GM18519 (cell line): ENCODE data around the gene R3HCC1L.
"Not testable (repeated sequence)": the region's sequence is repeated elsewhere in the genome, so short reads cannot be mapped to it uniquely, and the experiment has no call there.

Experiments
- ATAC-seq: cut with Tn5 transposase; IDR thresholded peaks from one replicate; pipeline ENCODE4 v1.9.1; 2021; ENCODE audit warnings: mild to moderate bottlenecking, moderate library complexity; ENCODE audit not compliant: unreplicated experiment, low FRiP score

Gene R3HCC1L

DNA sequence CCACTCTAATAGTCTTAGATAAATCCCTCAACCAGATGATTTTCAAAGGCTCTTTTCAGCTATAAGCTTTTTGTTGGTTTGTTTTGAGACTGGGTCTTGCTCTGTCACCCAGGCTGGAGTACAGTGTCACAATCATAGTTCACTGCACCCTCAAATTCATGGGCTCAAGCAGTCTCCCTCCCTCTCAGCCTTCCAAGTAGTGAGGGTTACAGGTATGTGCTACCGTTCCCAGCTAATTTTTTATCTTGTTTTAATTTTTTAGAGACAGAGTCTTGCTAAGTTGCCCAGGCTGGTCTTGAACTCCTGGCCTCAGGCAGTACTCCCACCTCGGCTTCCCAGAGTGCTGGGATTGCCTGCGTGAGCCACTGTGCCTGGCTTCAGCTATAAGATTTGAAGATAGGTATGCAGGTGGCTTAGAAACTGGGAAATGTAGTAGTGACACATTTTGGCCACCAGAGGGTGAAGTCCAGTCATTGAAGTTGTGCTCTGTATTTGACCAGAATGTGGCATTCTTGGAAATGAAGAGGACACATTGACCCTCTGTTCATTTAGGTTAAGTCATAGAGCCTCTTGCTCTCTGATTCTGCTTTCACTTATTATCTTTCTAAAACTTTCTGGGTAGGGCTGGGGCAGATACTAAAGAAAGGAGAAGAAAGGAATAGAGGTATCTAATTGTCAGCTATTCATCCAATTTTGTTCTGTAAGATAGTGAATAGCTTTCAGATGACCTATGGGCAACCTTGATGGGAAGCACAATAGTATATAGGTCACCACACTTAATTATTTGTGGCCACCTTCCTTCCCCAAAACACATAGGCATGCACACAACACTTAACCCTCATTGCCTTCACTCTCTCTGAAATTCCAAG lies 36.0 kb downstream of the R3HCC1L start:
- no peak for ATAC-seq

DNA sequence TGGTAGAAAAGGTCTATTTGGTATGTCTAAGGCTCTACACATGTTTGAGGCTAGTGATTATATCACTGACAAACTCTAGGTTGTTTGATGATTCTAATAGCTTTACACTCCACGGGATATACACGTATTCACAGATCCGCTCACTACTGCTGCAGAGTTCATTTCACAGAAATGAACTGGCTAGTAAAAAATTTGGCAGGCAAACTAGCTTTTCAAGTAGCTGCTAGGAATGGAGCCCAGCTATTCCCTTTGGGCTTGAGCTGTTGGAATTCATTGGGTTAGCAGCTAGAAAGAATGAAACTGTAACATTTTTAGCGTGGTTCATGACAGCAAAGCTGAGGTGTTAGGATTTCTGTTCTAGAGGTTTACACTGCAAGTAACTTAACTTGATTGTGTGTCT lies 37.6 kb downstream of the R3HCC1L start:
- ATAC-seq: no peak

DNA sequence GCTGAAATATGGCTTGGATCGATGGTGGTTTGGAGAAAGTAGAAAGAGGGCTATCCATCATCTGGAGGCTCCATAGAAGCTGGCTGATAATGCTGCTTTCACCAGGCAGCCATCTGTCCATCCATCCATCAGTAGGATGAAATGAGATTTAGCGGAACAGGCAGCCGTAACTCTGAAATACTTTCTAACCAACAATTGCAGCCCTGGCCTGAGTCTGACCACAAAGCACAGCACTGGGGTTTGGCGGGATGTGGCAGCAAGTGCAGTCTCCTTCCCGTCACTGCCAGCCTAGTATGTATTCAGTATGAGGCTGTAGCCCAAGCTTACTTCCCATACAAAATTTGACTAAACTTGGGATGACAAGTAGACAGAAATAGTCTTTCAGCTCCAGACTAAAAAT lies 38.0 kb downstream of the R3HCC1L start:
- no peak for ATAC-seq

DNA sequence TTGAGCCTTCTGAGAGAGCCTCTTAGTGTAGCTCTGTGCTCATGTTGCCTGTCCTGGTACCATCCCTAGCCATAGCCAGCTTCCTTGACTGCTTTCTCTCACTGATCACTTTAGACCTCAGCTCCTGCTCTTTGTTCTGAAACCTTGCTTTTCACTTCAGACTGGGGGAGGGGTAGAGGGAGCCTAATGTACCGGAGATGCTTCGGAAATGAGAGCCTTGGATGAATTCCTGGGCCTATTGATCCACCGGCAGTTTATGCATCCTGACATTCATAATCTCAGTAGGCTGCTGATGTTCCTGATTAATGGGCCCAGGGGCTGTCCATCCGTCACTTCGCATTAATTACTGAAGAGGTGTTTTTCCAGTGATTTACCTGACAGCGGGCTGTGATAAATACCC lies 38.8 kb downstream of the R3HCC1L start:
- no peak for ATAC-seq

DNA sequence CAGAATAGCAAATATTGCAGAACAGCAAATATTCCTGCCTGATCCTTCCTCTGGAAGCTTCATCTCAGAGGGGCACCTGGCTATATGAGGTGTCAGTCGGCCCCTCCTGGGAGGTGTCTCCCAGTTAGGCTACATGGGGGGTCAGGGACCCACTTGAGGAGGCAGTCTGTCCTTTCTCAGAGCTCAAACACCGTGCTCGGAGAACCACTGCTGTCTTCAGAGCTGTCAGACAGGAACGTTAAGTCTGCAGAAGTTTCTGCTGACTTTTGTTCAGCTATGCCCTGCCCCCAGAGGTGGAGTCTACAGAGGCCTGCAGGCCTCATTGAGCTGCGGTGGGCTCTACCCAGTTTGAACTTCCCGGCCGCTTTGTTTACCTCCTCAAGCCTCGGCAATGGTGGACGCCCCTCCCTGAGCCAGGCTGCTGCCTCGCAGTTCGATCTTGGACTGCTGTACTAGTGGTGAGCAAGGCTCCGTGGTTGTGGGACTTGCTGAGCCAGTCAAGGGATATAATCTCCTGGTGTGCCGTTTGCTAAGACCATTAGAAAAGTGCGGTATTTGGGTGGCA lies 48.0 kb downstream of the R3HCC1L start:
- not testable (repeated sequence) for ATAC-seq

DNA sequence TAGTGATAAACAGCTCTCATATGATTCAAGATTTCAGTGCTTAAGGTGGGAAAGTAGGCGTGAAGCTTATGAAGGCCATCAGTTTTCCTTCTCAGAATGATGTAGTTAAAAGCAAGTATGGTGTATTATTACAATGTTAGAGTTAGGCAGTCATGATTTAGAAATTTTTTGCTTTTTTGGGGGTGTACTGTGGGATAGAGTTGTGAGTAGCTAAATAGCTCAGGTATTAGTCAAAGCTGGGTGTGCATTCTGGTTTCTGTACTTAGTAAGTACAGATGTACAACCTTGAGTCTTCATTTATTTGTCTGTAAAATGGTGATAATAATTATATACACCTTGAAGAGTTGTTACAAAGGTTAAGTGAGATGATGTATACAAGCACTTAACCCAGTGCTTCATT lies 52.2 kb downstream of the R3HCC1L start:
- no peak for ATAC-seq

- not testable (repeated sequence) for ATAC-seq
These were observed 56.3 kb downstream of the R3HCC1L start for GRCh38 chr10:98190773-98191172.

DNA sequence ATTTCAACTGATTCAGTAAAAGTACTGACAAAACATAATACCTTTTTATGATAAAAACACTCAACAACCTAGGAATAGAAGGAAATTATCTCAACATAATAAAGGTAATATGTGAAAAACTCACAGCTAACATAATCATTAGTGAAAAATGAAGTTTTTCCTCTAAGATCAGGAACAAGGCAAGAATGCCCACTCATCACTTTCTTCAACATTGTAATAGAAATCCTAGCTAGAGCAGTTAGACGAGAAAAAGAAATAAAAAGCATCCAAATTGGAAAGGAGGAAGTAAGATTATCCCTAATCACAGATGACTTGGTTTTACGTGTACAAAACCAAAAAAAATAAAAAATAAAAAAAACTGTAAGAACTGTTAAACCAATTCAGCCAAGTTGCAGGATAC lies 58.6 kb downstream of the R3HCC1L start:
- ATAC-seq: no peak

- ATAC-seq: no peak
These were observed 60.2 kb downstream of the R3HCC1L start for GRCh38 chr10:98194633-98195032.

GRCh38 chr10:98195120-98195519 lies 60.7 kb downstream of the R3HCC1L start:
- ATAC-seq: peak; percentile 65

- no peak for ATAC-seq
These were observed 62.5 kb downstream of the R3HCC1L start for GRCh38 chr10:98196985-98197384.

DNA sequence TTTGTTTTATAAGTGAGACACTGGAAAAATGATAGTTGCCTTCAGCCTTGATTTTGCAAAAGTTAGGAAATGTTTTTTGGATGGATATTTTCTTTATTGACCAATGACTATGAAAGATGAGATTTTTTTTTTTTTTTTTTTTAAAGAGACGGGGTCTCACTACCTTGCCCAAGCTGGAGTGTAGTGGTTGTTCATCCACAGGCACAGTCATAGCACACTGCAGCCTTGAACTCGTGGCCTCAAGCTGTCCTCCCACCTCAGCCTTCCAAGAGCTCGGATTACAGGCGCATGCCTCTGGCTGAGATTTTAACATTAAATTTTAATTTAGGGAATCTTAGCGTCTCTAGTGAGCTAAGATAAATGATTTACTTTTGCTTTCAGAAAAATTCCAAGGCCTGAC lies 67.3 kb downstream of the R3HCC1L start:
- ATAC-seq: no peak

GRCh38 chr10:98202378-98202777 lies 67.9 kb downstream of the R3HCC1L start:
- no peak for ATAC-seq

GRCh38 chr10:98205351-98205750 lies 70.9 kb downstream of the R3HCC1L start:
- no peak for ATAC-seq

- ATAC-seq: no peak
These were observed 74.5 kb downstream of the R3HCC1L start for GRCh38 chr10:98208925-98209324.

DNA sequence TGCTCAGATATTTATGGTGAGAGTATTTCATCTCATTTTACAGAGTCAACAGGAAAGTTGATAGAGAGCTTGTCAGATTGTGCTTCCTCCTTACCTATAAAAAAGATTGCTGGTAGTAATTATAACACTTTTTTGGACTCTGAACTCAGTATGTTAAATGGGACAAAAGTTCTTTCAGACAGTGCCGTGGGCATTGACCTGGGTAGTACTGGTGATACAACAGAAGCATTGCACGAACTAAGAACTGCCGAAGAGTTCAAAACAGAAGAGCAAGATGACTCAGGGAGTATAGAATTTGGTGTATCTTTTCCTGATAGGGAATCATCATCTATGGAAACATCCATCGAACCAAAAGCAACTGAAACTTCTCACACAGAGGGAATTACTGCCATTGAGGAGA lies 75.0 kb downstream of the R3HCC1L start:
- no peak for ATAC-seq

DNA sequence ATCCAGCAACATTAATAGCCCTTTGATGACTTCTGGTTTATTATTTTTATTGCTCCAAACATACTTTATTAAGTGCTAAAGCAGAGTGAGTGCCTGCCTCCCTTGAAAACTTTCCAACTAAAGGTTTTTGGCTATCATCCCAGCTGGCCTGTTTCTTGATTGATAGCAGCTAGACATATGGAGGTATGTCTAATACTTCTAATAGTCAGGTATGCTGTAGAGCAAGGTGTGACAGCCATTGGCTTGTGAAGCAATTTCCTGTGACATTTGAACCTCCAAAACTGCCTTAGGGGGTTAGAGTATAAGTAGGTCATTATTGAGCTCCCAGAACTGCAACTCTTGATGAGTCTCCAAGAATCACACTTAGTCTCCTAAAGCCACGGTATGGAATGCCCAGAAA lies 77.7 kb downstream of the R3HCC1L start:
- ATAC-seq: no peak

GRCh38 chr10:98213740-98214139 lies 79.3 kb downstream of the R3HCC1L start:
- no peak for ATAC-seq

GRCh38 chr10:98215373-98215772 lies 80.9 kb downstream of the R3HCC1L start:
- ATAC-seq: no peak

DNA sequence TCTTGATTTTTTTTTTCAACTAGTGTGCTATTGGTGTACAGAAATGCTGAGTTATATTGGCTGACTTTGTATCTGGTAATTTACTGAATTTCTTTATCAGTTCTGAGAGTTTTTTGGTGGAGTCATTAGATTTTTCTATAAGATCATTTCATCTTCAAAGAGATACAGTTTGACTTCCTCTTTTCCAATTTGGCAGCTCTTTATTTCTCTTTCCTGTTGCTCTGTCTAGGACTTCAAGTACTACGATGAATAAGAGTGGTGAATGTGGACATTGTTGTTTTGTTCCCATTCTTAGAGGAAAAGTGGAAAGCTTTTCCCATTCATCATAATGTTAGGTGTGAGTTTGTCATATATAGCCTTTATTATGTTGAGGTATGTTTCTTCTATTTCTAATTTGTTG lies 83.3 kb downstream of the R3HCC1L start:
- no peak for ATAC-seq

DNA sequence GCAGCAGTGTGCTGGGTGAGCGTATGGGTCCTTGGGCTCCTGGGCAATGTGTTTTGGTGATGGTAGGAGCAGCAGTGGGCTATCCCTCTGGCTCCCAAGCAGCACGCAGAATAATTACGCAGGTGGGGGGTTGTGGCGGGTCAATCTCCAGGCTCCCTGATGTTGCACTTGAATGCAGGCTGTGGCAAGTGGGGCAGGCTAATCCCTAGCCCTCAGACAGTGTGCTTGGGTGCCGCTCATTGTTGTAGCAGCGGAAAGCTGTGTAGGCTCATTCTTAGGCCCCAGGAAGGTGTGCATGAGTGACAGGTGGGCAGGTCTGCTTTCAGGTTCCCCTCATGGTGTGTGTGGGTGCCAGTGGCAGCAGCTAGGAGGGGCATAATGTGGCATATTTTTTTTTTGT lies 89.4 kb downstream of the R3HCC1L start:
- no peak for ATAC-seq

DNA sequence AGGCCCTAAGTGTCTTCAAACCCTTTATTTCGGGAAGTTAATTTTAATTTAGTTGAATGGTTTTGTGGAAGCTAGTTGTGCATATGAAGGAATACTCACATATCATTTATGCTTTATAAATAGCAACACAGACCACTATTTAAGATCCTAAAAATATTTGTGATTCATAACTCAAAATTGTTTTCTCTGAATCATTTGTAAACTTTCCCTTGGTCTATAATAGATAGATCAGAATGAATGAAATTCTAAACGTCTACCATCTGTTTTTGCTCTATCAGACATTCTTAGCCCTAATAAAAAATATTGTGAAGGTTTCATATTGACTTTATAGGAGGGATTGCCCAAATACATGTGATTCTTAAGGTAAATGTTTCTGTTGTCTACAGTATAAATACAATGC lies 90.1 kb downstream of the R3HCC1L start:
- no peak for ATAC-seq
